ENCODE measurements around the gene FOXP1.

Gene FOXP1

DNA sequence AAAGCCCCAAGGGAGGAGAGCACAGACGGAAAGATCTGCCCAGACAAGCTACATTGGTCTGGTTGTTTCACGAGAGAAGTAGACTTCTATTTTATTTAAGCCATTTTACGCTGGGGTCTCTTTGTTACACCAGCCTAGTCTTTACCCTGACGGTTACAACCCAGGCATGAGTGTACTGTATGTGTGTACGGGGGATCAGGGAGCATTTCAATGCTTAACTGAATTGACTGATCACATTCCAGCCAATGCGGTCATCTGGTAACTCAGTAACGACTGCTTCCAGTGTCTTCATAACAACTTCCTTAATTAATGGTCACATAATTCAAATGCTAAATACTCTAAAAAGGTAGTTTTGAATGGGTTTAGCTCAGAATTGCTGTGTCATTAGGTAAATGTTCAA, 288.6 kb downstream of the FOXP1 start:
- in situ Hi-C loops (cut with HindIII; ENCODE audit: low sequenced_read_pairs): no loop called here

DNA sequence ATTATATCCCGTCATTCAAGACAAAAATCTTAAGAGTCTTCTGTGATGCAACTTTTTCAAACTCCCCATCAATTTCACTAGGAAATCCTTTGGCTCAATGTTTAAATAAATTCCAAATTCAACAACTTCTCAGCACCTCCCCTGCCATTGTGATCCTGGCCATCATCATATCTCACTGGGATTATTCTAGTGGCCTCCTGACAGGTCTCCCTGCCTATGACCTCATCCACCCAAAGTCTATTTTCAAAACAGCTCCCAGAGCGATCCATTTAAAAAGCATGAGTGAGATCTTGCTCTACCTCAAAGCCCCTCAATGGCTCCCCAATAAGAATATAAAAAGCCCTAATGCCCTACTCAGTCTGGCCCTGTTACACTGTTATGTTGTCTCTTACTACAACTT, 293.2 kb downstream of the FOXP1 start:
- in situ Hi-C loops (cut with HindIII; ENCODE audit: low sequenced_read_pairs): no loop called here

DNA sequence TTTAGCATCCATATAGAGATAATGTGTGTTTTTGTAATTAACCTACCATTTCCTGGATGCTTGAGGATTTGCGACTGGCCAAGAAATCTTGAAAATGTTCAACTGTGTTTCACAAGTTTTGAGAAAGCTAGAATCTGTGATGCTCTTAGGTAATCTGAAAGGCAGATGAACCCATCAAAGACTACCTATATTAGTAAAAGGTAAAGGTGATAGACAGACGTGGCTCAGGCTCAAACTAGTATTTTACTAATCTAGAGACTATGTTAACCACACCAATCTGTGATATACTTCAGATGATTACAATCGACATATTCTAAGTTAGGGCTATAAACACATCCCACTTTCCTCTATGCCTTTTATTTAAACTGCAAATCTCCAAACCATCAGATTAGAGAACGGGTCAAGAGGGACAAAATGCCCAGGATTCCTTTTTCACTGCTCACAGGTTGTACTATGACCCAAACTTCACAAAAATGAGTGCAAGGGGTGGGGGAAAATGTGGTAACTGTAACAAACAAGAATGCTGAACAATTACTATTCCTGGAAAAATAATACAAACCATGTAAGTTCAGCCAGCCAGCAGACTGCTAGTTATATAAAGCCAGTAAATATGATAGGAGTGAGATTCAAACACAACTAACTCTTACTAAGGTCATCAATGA, 295.1 kb downstream of the FOXP1 start:
- in situ Hi-C loops (cut with HindIII; ENCODE audit: low sequenced_read_pairs): no loop called here

DNA sequence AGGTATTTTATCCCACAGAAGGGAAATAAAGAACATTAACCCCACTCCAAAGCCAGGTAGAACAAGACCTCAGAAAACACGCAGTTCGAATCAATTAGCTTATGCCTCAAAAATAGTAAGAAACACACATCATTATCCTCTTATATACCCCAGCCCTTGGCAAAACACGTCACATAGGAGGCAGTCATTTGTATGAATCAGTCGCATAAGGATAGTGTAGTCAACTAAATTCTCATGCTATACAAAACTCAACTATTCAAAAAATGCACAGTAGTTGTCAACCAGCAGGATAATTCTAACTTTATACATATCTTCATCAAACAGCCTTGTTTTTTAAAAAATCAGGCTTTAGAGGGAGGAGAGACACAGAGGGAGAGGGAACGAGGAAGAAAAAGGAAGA, 298.4 kb downstream of the FOXP1 start:
- in situ Hi-C loops (cut with HindIII; ENCODE audit: low sequenced_read_pairs): no loop called here

DNA sequence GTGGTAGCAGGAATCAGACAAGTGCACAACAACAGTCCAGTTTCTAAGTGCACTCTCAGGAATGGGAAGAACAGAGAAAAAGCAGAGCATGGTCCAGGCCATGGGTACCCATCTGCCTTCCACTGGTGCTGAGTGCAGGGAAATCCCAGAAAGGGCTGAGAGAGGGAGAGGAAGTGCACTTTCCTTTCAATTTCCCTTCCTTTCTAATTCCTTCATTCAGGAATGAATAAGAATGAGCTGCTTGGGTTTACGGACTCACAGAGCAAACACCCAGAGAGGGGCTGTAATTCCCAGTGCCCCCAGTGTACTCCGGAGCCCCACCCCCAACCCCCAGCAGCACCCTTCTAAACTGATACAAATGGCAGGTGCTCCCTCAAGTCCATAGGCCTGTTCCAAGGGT, 300.6 kb downstream of the FOXP1 start:
- in situ Hi-C loops (cut with HindIII; ENCODE audit: low sequenced_read_pairs): no loop called here

DNA sequence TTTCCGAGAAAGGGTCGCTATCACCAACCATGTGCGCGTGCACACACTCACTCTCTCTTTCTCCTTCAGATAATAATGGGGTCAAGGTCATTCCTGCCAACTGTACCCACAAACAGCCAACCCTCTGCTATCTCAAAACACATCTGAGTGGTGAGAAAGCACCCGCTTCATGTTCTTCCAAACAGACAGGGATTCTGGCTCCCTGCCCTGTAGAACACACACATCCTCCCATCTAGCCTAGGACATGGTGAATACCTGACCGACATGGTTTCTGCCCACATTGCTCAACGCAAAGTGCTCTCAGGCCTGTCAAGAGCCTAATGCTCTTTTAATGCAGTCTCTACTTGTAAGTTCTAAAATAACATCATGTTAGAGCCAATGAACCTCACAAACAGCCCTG, 302.2 kb downstream of the FOXP1 start:
- in situ Hi-C loops (cut with HindIII; ENCODE audit: low sequenced_read_pairs): no loop called here

DNA sequence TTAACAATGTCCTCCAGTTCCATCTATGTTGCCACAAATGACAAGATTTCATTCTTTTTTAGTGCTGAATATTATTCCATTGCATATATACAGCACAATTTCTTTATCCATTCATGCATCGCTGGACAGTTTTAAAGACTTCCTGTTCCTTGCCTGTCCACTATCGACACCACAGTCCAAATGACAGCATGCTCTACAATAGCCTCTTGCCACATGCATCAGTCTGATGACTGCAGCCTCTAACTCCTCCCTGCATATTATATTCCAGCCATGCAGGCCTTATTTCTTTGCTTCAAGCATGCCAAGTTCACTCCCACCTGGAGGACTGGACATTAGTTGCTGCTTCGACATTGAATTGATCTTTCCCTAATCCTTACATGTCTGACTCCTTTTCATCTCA, 306.2 kb downstream of the FOXP1 start:
- in situ Hi-C loops (cut with HindIII; ENCODE audit: low sequenced_read_pairs): no loop called here

DNA sequence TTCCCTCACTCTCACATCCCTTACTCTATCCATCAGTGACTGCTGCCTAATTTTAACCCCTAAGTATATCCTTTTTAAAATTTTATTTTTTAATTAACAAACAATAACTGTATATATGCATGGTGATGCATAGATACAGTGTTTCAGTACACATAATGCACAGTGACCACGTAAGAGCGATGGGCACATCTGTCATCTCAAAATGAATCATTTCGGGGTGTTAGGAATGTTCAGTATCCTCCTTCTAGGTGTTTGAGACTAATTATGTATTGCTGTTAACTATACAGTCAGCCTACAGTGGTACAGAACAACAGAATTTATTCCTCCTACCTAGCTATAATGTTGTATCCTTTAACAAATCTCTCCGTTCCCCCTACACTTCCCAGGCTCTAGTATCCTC, 307.0 kb downstream of the FOXP1 start:
- in situ Hi-C loops (cut with HindIII; ENCODE audit: low sequenced_read_pairs): no loop called here

DNA sequence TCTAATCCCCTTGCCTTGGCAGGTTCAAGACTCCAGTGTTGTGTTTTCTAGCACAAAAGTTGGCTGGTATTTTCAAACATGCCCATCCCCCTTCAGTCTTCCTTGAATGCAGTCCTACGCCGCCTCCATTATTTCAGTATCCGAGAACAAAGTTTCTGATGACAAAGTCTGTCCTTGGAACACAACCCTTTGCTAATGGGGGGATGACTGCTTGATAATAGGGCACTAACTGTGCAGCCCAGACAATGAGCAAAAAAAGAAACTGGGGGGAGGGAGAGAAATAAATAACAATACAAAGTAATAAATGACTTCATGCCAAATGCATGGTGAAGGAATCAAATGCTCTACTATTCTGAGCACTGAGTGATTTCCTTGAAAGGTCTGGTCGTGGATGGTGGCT, 310.1 kb downstream of the FOXP1 start:
- in situ Hi-C loops (cut with HindIII; ENCODE audit: low sequenced_read_pairs): loop anchor here (5.0 kb wide), 1 partner anchor 51 kb away; no protein-coding TSS in a partner anchor

DNA sequence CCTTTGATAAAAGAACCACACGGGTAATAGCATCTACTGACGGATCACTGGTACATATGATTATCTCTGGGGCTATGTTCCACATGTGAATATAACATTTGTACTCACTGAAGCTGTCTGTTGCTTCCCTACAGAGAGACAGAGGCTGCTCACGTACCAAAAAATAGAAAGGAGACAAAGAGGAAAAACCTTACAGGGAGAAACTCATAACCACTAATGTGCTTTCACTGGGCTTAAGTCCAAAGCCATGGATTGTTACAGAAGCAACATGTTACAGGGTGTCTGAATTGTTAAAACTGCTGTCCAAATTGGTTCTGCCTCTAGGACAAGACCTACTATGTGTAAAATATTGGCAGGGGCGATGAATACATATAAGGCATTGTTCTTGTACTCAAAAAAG, 311.9 kb downstream of the FOXP1 start:
- in situ Hi-C loops (cut with HindIII; ENCODE audit: low sequenced_read_pairs): loop anchor here (5.0 kb wide), 1 partner anchor 49 kb away; no protein-coding TSS in a partner anchor

DNA sequence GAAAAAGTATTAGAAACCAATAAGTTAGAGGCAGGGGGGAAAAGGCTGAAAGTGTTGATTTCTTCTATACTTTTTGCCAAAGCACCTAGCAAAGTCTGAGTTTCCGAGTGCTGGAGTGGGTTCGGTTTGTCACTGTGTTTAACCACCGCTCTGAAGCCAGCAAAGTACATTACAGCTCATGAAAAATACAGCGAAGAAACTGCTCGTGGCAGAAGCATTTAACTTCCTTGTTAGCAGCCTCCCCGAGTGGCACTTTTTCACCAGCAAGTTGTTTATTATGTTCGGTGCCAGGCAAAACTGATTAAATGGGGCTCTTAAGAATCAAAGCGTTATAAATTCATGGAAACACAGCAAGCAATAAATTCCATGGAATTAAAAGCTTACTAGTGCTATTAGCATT, 313.6 kb downstream of the FOXP1 start:
- in situ Hi-C loops (cut with HindIII; ENCODE audit: low sequenced_read_pairs): loop anchor here (5.0 kb wide), 1 partner anchor 48 kb away; no protein-coding TSS in a partner anchor

DNA sequence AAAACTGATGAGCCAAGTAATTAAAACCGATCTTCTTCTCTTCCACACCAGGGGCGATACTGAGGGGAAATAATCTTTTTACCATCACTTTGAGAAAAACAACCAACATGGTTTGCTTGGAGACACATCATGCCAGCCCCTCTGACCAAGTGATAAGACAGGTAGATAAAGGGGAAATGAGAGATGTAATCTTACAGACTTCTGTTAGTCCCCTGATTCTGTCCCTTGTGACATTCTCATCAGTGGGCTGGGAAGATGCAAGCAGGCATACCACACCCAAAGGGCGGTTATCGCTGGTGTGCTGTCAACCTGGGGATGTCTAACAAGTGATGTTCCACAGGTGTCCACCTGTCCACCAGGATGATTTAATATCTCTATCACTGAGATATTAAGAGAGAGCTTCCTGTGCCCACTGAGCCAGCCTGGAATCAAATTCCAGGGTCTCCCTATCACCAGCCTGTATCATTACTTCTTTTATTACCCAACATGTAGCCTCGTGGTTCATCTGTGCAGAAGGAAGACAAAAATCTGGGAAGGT, 315.0 kb downstream of the FOXP1 start:
- in situ Hi-C loops (cut with HindIII; ENCODE audit: low sequenced_read_pairs): no loop called here

DNA sequence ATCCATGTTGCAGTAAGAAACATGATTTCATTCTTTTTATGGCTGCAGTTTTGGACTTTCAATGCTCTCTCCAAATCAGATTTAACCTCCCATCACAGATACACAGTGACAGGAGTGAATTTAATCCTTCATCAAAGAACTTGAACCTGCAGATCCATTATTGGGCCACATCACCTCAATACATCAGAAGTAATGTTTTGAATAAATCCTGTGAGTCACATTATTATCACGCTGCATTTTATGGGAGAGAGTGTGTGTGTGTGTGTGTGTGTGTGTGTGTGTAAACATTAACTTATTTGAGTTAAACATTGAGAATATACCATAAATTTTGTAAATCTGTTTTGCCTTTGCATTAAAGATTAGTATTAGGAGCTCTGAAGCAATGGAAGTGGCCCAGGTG, 316.7 kb downstream of the FOXP1 start:
- in situ Hi-C loops (cut with HindIII; ENCODE audit: low sequenced_read_pairs): no loop called here

DNA sequence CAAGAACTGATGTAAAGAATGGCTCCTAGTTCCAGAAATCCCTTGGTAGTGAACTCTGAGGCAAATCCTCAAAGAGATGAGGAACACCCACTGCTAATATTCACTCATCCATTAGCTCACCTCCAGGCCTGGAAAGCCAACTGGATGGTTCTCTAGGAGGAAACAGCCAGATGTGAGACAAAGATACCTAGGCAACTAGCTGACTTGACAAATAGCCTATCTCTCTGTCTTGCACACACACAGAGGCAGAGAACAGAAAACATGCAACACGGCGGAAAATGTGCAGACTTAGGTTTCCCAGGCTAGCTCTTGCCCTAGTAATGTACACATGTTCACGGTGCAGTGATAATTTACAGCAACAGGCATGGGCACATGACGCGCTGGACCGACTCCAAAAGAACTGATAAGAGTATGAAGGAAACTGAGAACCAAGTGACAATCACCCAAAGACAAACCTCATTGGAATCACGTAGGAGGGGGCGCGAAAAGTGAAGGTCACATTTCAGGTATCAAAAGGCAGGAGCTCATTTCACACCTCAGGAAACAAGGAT, 318.1 kb downstream of the FOXP1 start:
- in situ Hi-C loops (cut with HindIII; ENCODE audit: low sequenced_read_pairs): no loop called here

DNA sequence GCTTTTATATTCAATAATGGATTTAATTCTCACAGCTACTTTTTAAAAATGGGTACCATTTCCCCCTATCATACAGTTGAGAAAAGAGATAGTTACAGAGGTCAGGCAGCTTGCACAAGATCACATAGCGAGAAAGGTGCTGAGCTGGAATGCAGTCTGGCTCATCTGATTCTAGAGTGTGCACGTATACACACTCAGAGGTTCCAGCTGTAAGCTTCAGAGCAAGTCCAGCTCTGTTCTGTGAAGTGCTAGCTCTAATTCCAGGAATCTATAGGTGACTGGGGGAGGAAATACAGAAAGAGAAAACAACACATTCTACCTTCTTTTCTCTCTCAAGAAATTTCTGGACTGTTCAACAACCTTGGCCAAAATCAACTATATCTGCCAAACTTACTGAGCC, 318.7 kb downstream of the FOXP1 start:
- in situ Hi-C loops (cut with HindIII; ENCODE audit: low sequenced_read_pairs): no loop called here

DNA sequence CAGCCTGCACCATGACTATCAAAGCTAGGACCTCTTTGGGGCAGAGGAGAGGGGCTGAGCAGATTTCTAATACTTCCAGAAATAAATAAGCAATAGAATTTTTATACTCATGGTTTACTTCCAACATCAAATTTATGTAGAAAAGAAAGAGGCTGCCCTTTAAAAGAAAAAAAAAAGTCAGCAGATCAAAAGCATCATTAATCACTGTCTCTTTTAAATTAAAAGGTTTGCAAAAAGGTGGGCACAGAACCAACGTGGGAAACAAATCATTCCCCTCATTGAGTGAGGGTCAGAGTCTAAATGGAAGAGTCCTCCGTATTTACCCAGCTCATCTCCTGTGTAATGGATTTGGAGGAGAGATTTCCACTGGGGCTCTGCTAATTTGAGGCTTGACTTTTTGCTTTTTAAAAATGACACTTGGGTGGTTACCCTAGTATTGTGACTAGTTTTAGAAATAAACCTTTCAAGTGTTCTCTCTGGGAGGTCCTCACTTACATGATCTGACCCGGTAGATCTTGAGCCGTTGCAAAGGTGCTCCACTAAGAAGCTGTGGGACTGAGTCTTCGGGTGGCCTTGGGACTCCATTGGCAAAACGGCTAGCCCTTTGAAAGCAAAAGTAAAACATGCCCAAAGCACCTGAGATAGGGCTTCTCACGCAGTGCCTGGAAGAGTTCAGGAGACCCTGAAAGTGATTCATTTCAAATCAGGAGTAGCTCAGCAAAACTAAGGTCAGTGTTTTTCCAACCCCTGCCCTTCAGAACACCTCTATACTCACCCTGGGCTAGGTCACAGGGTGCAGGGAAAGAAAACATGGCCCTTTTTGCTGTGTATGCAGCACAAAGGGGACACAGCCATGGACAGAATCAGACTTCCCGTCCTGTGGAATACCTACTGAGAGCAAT, 320.9 kb downstream of the FOXP1 start:
- in situ Hi-C loops (cut with HindIII; ENCODE audit: low sequenced_read_pairs): no loop called here

DNA sequence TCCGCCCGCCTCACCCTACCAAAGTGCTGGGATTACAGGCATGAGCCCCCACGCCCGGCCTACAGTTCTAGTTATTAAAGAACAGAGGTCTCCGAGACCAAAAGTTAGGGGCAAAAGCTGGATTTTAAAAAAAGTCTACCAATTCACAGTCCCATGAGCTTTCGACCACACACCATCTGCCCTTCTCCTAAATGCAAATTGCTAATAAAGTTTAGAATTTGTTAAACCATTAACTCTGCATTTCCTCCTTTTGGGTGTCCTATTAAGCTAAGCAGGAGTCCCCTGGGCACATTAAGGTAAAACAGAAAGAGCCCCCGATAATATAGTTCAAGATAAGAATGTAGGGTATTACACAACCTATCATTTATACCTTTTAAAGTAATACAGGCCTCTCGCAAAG, 322.7 kb downstream of the FOXP1 start:
- in situ Hi-C loops (cut with HindIII; ENCODE audit: low sequenced_read_pairs): no loop called here

DNA sequence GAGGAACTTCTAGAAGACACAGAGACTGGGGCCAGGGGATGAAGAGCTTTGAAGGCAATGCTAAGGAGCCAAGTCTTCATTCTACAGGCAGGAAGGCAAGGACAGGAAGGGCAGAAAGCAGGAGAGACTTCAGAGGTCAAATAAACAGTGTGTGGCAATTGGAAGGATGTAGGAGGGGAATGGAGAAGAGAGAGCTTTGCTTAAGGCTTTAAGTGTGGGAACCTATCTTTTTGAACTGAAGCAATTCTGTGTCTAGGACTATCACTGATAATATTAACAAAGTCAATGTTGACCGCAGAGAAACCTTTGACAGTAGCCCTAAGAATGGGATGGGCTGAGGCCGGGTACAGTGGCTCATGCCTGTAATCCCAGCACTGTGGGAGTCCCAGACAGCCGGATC, 325.0 kb downstream of the FOXP1 start:
- in situ Hi-C loops (cut with HindIII; ENCODE audit: low sequenced_read_pairs): no loop called here

DNA sequence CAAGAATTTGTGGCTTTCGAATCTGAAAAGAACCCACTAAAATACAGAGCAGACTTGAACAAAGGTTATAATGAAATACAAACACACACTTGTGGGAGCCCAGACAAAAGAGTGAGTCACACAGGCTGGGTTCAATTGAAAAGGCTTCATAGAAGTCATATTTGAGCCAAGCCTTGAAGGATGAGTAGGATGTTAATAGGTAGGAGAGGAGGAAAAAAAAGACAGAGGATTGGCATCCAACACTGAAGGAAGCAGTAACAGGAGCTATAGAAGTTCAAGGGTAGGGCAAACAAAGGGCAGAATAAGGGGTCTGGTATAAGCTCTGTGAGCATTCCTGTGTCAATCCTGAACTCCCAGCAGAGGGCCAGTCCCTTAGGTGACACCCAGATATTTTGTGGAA, 325.4 kb downstream of the FOXP1 start:
- in situ Hi-C loops (cut with HindIII; ENCODE audit: low sequenced_read_pairs): no loop called here

DNA sequence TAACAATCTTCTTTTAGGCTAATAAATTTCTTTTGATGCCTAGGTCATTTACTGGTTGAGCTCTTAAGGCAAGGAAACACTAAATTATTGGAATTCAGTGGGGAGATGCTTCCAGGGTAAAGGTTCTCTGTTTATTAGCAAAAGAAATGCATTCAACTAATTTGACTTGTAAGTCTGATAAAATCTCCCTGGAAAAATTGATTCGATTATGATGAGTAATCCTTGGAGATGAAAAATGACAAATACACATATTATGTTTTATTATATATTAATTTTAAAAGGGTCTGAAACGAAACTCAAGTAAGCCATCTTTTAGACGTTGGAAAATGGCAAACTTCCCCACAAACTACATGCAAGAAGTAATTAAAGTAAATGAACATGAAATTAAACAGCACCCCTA, 328.0 kb downstream of the FOXP1 start:
- in situ Hi-C loops (cut with HindIII; ENCODE audit: low sequenced_read_pairs): no loop called here

DNA sequence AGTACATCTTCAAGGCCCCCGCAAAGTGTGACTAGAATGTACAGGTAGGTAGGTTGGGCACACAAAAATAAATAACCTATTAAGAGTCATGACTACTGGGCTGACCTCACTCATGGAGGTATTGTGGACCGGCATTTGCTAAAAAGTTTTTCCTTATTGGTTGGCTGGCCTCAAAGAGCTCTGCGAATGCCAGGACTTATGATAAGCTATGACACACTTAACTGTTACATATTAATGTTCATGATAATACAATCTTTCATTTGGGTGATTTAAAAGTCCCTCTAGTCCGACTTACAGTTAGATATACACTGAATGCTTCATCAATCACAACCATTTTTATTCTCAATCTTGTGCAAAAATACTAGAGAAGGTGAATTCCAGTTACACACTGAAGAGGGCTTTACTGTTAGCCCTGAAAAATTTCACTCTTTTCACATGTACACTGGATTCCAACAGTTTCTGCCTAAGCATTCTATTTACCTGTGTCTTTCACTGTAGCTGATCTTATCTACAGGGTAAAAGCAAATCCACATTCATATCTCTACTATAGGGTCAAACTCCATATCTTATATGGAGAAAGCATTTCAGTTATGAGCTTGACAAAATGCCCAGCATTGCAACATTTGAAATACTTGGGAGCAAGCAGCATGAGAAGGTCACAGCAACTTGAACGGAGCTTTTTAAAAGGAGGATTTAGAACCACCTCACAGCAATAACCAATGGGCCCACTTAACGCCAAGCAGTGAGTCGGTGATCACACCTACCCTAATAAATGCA, 329.1 kb downstream of the FOXP1 start:
- in situ Hi-C loops (cut with HindIII; ENCODE audit: low sequenced_read_pairs): no loop called here
